Left ventricle myocardium inferior (tissue), 1 donor: ENCODE results near the gene MGLL. TPM values are rescaled to one million over a fixed set of nuclear protein-coding genes. Genes with fewer than 3 reads are reported as not detected.

Experiments used
- DNase-seq: peaks from one replicate; pipeline ENCODE4 v3.0.0-alpha.2; 2020
- H3K27ac ChIP-seq: fragments of 200-600 bp; replicated peaks from 2 replicates; pipeline ENCODE4 v1.8.0; 2021
- H3K27me3 ChIP-seq: fragments of 200-600 bp; 2 replicates; pipeline ENCODE4 v1.8.0; 2021; ENCODE audit warnings: low read depth
- H3K36me3 ChIP-seq: fragments of 200-600 bp; 2 replicates; pipeline ENCODE4 v1.8.0; 2021
- H3K4me1 ChIP-seq: fragments of 200-600 bp; 2 replicates; pipeline ENCODE4 v1.8.0; 2021
- H3K4me3 ChIP-seq: fragments of 200-600 bp; 2 replicates; pipeline ENCODE4 v1.8.0; 2021; ENCODE audit warnings: mild to moderate bottlenecking, moderate library complexity
- H3K9me3 ChIP-seq: fragments of 200-600 bp; replicated peaks from 2 replicates; pipeline ENCODE4 v1.8.0; 2021
- CTCF ChIP-seq: fragments of 200-600 bp; IDR thresholded peaks from 2 replicates; pipeline ENCODE4 v1.8.0; 2021; ENCODE audit warnings: antibody characterized with exemption, mild to moderate bottlenecking, borderline replicate concordance
- intact Hi-C: fragments of 100-400 bp; cut with micrococcal nuclease; formaldehyde crosslinking; loops from one replicate; pipeline ENCODE4 v1.11.0; 2022
- total RNA-seq: library from RNA; stranded (reverse); fragmentation: NEBNext Ultra II Directional; extraction: Animal tissue kit (Norgen Biotek cat#: 25700); gene quantifications from one replicate; pipeline ENCODE4 v1.2.1, GENCODE V29; 2021
- donor health status: DM: no; HTN: yes; CAD: no; lungs with severe emphysema.

MGLL gene
- total RNA-seq, 1 donor from 2014 or later: 67.0 TPM

- Histone ChIP-seq H3K27ac (no peak overlapping the region), H3K4me1 (no peaks in the 10 kb centered on the region), H3K9me3 (no peaks in the 10 kb centered on the region), H3K36me3 (no peaks in the 10 kb centered on the region), H3K4me3 (no peak overlapping the region), H3K27me3 (no peaks in the 10 kb centered on the region)
- intact Hi-C loops: no loop called here
- no peak for TF ChIP-seq CTCF
- no peak for DNase-seq
These were observed 37.9 kb upstream of the MGLL start for GRCh38 chr3:127860211-127860696.

- no peaks in the 10 kb centered on the region for H3K27me3 ChIP-seq
- no peak overlapping the region for H3K4me3 ChIP-seq
- H3K36me3 ChIP-seq: no peaks in the 10 kb centered on the region
- DNase-seq: no peak
- no peak for TF ChIP-seq CTCF
- no peaks in the 10 kb centered on the region for H3K9me3 ChIP-seq
- H3K27ac ChIP-seq: no peak overlapping the region
- H3K4me1 ChIP-seq: no peaks in the 10 kb centered on the region
- intact Hi-C loops: no loop called here
These were observed 37.4 kb upstream of the MGLL start for GRCh38 chr3:127859730-127860129.

- intact Hi-C loops: no loop called here
- Histone ChIP-seq H3K27ac (no peak overlapping the region), H3K27me3 (no peaks in the 10 kb centered on the region), H3K4me1 (no peaks in the 10 kb centered on the region), H3K36me3 (no peaks in the 10 kb centered on the region), H3K9me3 (no peaks in the 10 kb centered on the region), H3K4me3 (no peak overlapping the region)
- no peak for DNase-seq
- no peak for TF ChIP-seq CTCF
These were observed 36.6 kb upstream of the MGLL start for GRCh38 chr3:127858937-127859336.

- Histone ChIP-seq H3K4me1 (no peaks in the 10 kb centered on the region), H3K4me3 (no peak overlapping the region), H3K27ac (no peak overlapping the region), H3K9me3 (no peaks in the 10 kb centered on the region), H3K27me3 (no peaks in the 10 kb centered on the region), H3K36me3 (no peaks in the 10 kb centered on the region)
- intact Hi-C loops: no loop called here
- no peak for DNase-seq
- TF ChIP-seq CTCF: no peak
These were observed 36.2 kb upstream of the MGLL start for GRCh38 chr3:127858521-127858920.

DNA sequence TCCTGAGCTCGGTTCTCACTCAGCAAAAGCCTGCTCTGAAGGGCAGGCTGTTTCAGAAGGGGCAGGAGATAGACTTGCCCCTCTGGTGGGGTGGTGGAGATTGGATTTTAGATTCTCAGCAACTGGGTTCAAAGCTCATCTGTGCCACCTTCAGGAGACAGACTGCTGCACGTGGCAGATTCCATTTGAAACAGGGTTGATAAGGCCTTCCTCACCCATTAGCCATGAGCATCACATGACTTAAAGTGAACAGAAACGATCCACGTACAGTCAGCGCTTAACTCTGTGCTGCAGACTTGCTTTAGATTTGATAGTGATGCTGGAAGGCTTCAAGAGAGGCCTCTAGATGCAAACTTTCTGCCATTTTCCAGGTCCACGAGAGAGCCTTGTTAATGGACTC is 35.0 kb upstream of the MGLL start:
- Histone ChIP-seq H3K4me1 (no peaks in the 10 kb centered on the region), H3K4me3 (no peak overlapping the region), H3K36me3 (no peaks in the 10 kb centered on the region), H3K9me3 (no peaks in the 10 kb centered on the region), H3K27ac (no peak overlapping the region), H3K27me3 (no peaks in the 10 kb centered on the region)
- TF ChIP-seq CTCF: peak; percentile 21
- intact Hi-C loops: no loop called here
- DNase-seq: no peak

DNA sequence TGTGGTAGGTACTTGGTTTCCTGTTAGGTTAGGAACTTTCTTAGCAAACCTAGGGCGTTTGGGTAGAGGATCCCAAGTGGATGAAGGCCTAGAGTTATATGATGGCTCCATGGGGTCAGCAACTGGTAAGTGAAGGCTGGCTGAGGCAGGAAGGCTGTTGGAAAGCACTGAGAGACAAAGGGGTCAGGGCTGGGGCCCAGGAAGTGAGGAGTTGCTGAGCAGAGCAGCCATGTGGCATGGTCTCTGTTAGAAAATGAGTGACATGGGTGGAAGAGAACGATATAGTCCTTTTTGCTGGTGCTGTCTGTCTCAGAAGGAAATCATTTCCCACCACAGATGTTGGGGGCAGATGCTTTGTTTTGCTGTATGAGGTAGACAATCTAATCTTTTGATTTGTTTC is 34.5 kb upstream of the MGLL start:
- Histone ChIP-seq H3K27me3 (no peaks in the 10 kb centered on the region), H3K9me3 (no peaks in the 10 kb centered on the region), H3K4me1 (no peaks in the 10 kb centered on the region), H3K4me3 (no peak overlapping the region), H3K36me3 (no peaks in the 10 kb centered on the region), H3K27ac (no peak overlapping the region)
- DNase-seq: no peak
- no peak for TF ChIP-seq CTCF
- intact Hi-C loops: no loop called here
